ENCODE results near the gene PDE4A. TPM values are rescaled to one million over a fixed set of nuclear protein-coding genes. Genes with fewer than 3 reads are reported as not detected.

PDE4A gene
- total and polyA plus RNA-seq, 10 of the 15 experiments (the other 5 are each of a cell fraction or from before 2014, with no cell fraction given): 0.24 to 13.3 (median 4.9) TPM

- POLR2A ChIA-PET: interaction anchor here (0.6 to 6.9 kb wide), 20 partner anchors 8 to 192 kb away, joined by 3 to 37 read pairs (median 5); partner anchors contain the start of genes CDC37, ICAM1, KEAP1 and KRI1
- no peak overlapping the region for H2AFZ ChIP-seq (ENCODE audit: control insufficient read depth, low read depth, low read length)
- ATAC-seq (peak; percentile 78), DNase-seq (ENCODE audit: low read depth, low spot score) (peak; percentile 94), FAIRE-seq (peak; percentile 86)
- H3K79me2 ChIP-seq (ENCODE audit: control insufficient read depth, insufficient read depth, low read length): no peaks in the 10 kb centered on the region
- CTCF ChIA-PET: interaction anchor here (0.7 to 28.5 kb wide), 12 partner anchors 2 to 452 kb away, joined by 3 to 1053 read pairs (median 4); partner anchors contain the start of genes CDC37, ICAM1, KRI1 and PDE4A
- intact Hi-C loops (cut with micrococcal nuclease; ENCODE audit: unreplicated experiment): loop anchor here (10.0 kb wide), 1 partner anchor 242 kb away; the partner anchor contains the start of gene ILF3
- WGBS (ENCODE audit: insufficient coverage, insufficient replicate concordance, low lambda C conversion rate, missing lambda C conversion rate): 0% methylated on average over 13 of the region's 13 CpGs
- RAD21 ChIA-PET (ENCODE audit: unreplicated experiment): interaction anchor here (0.5 to 3.9 kb wide), 23 partner anchors 8 to 1169 kb away, joined by 3 to 32 read pairs (median 4); partner anchors contain the start of genes CDC37, CDKN2D, ICAM1 and ICAM5
- H3K4me2 ChIP-seq (ENCODE audit: control insufficient read depth, insufficient read depth): peak overlapping the region; percentile 69
- no TSS peak for BruUV-seq (replicated peaks)
- H3K9me3 ChIP-seq (replicated peaks; ENCODE audit: control insufficient read depth, insufficient read depth, low read length): peaks cover 2% of the 10 kb centered on the region; the same call in 2 of the 3 replicates
- no peaks in the 10 kb centered on the region for H4K20me1 ChIP-seq (ENCODE audit: control insufficient read depth, insufficient read depth)
- SMC1A ChIA-PET (ENCODE audit: uncharacterized antibody, unreplicated experiment): interaction anchor here (1.1 to 16.0 kb wide), 7 partner anchors 6 to 308 kb away, joined by 3 to 364 read pairs (median 4); partner anchors contain the start of genes CDC37, ICAM1 and PDE4A
- H3K4me1 ChIP-seq (ENCODE audit: control insufficient read depth, insufficient read depth, low read length): peaks cover 60% of the 10 kb centered on the region
- 0 out of 2 replicates have a peak overlapping the region, but pooled peaks have one; percentile 20 for H3K9ac ChIP-seq (ENCODE audit: control insufficient read depth, insufficient read depth, low read length)
- H3K27ac ChIP-seq (ENCODE audit: control insufficient read depth, insufficient read depth): peak overlapping the region; percentile 83
- 0 out of 4 replicates have a peak, but pooled peaks cover 0 to under 1% of the 10 kb centered on the region in 2 experiments for H3K27me3 ChIP-seq (replicated peaks in 1 of 2; ENCODE audit: control insufficient read depth in 2 of 2, insufficient read depth in 2 of 2, low read length in 1 of 2)
- in situ Hi-C loops (cut with MboI): loop anchor here (5.0 kb wide), 1 partner anchor 155 kb away; the partner anchor contains the start of genes CDKN2D and KRI1
- H3K4me3 ChIP-seq: peak overlapping the region; percentile 51; the same call in 1 of the 2 replicates
- H3K36me3 ChIP-seq (ENCODE audit: control insufficient read depth in 2 of 2, insufficient read depth in 2 of 2, low read length in 1 of 2): no peaks in the 10 kb centered on the region
- TF ChIP-seq NFYA (IDR thresholded peaks at IDR 0.05; ENCODE audit: borderline replicate concordance, low read depth, low read length): no peak
- no peak for TF ChIP-seq KAT2A (conservative IDR thresholded peaks at IDR 0.05; ENCODE audit: control insufficient read depth, low read depth, low read length)
- TF ChIP-seq MTA3 (IDR thresholded peaks at IDR 0.05; ENCODE audit: borderline replicate concordance, low read length): peak; percentile 85; the same call in 1 of the 2 replicates
- no peak for TF ChIP-seq ESRRA (IDR thresholded peaks at IDR 0.05; ENCODE audit: low read length)
- TF ChIP-seq ZBTB4 (CRISPR knock-in tag; IDR thresholded peaks at IDR 0.05): no peak
- no peak for TF ChIP-seq BCLAF1 (IDR thresholded peaks at IDR 0.05)
- no peak for TF ChIP-seq SUZ12 (IDR thresholded peaks at IDR 0.05; ENCODE audit: unreplicated experiment)
- TF ChIP-seq SP1 (IDR thresholded peaks at IDR 0.05; ENCODE audit: low read depth, low read length): no peak
- no peak for TF ChIP-seq PBX3 (IDR thresholded peaks at IDR 0.05; ENCODE audit: insufficient replicate concordance, low read depth, low read length)
- no peak for TF ChIP-seq USF1 (IDR thresholded peaks at IDR 0.05; ENCODE audit: borderline replicate concordance, extremely low read length, insufficient read depth, low read depth, low read length)
- TF ChIP-seq RB1 (IDR thresholded peaks at IDR 0.05; ENCODE audit: borderline replicate concordance): no peak
- peak; percentile 57; the same call in 1 of the 2 replicates for TF ChIP-seq CREB1 (IDR thresholded peaks at IDR 0.05; ENCODE audit: low read depth)
- TF ChIP-seq GATAD2B (conservative IDR thresholded peaks at IDR 0.05; ENCODE audit: low read depth): peak; percentile 54; the same call in 1 of the 2 replicates
These were observed 7.9 kb upstream of the PDE4A start for GRCh38 chr19:10412257-10412977.

All from GM12878 (cell line).